ENCODE measurements around the gene PLPP1. TPM values are rescaled to one million over a fixed set of nuclear protein-coding genes. Genes with fewer than 3 reads are reported as not detected.

PLPP1 gene
- total and polyA plus RNA-seq, 2 donors (not counting 1 experiment from before 2014, with no cell fraction given), result 5.5 to 8.8 TPM

DNA sequence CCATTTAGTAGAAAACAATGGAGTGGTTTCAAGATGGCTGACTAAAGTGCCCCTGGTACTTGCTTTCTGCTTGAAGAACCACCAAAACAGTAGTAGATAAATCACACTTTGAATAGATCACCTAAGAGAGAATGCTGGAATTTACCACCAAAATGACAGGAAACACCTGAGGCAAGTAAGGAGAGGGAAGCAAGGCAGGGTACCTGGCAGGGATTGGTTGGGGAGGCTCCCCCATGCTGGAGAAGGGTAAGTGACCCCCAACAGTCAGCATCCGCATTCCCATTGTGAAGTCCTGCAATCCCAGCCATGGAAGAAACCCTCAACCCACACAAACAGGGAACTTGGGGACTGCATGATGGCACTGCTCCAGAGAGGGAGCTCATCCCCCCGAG is 105.5 kb downstream of the PLPP1 start:
- H3K4me1 ChIP-seq (ENCODE audit: control insufficient read depth in 2 of 2, insufficient read depth in 2 of 2, low read length in 2 of 2), result no peaks in the 10 kb centered on the region
- no peak overlapping the region for H3K4me2 ChIP-seq (replicated peaks; ENCODE audit: low read depth, low read length, poor library complexity, severe bottlenecking)
- Mint-ChIP-seq H3K9me3 (ENCODE audit: insufficient read depth) (peaks cover 8% of the 10 kb centered on the region), H3K4me3 (no peak overlapping the region), H3K27ac (no peak overlapping the region), H3K27me3 (no peaks in the 10 kb centered on the region), H3K4me1 (no peaks in the 10 kb centered on the region)
- ATAC-seq (ENCODE audit: low read depth) (no peak), DNase-seq (no peak)
- 83% methylated on average over 2 of the region's 2 CpGs for WGBS (ENCODE audit: insufficient coverage)
- H3K9ac ChIP-seq (ENCODE audit: low read length), result no peak overlapping the region
- peaks cover 0 to 30% (median 20%) of the 10 kb centered on the region in 3 donors for H3K9me3 ChIP-seq (ENCODE audit: control extremely low read depth in 1 of 3, control insufficient read depth in 2 of 3, insufficient read depth in 1 of 3, low read length in 2 of 3)
- H3K27me3 ChIP-seq (replicated peaks in 1 of 4; ENCODE audit: control extremely low read depth in 1 of 4, control insufficient read depth in 3 of 4, insufficient read depth in 4 of 4, low read length in 3 of 4), result no peaks in the 10 kb centered on the region
- intact Hi-C loops (cut with micrococcal nuclease), result no loop called here
- H4K20me1 ChIP-seq (ENCODE audit: control insufficient read depth, insufficient read depth, low read length, poor library complexity, severe bottlenecking), result no peaks in the 10 kb centered on the region
- H3K36me3 ChIP-seq (replicated peaks in 1 of 2; ENCODE audit: control extremely low read depth in 1 of 2, control insufficient read depth in 1 of 2, extremely low read depth in 1 of 2, insufficient read depth in 2 of 2, low read length in 1 of 2), result peaks cover 2 to 58% of the 10 kb centered on the region in 2 experiments
- POLR2A ChIA-PET, result no interaction called here
- no peak overlapping the region for H3K4me3 ChIP-seq (ENCODE audit: control extremely low read depth in 1 of 5, extremely low read depth in 1 of 5, insufficient read depth in 1 of 5, low read depth in 2 of 5, low read length in 4 of 5)
- CTCF ChIA-PET, result no interaction called here
- no peaks in the 10 kb centered on the region for H3K79me2 ChIP-seq (ENCODE audit: control insufficient read depth, insufficient read depth, low read length)
- TF ChIP-seq EZH2 (IDR thresholded peaks at IDR 0.05; ENCODE audit: borderline replicate concordance, insufficient read depth, low read depth, low read length, poor library complexity, severe bottlenecking), result no peak
- TF ChIP-seq, protein P1, sequence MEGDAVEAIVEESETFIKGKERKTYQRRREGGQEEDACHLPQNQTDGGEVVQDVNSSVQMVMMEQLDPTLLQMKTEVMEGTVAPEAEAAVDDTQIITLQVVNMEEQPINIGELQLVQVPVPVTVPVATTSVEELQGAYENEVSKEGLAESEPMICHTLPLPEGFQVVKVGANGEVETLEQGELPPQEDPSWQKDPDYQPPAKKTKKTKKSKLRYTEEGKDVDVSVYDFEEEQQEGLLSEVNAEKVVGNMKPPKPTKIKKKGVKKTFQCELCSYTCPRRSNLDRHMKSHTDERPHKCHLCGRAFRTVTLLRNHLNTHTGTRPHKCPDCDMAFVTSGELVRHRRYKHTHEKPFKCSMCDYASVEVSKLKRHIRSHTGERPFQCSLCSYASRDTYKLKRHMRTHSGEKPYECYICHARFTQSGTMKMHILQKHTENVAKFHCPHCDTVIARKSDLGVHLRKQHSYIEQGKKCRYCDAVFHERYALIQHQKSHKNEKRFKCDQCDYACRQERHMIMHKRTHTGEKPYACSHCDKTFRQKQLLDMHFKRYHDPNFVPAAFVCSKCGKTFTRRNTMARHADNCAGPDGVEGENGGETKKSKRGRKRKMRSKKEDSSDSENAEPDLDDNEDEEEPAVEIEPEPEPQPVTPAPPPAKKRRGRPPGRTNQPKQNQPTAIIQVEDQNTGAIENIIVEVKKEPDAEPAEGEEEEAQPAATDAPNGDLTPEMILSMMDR (IDR thresholded peaks at IDR 0.05), result no peak
- H2AFZ ChIP-seq (ENCODE audit: insufficient read depth, low read depth, low read length, poor library complexity, severe bottlenecking), result no peak overlapping the region
- H3K27ac ChIP-seq (ENCODE audit: low read length in 2 of 2), result no peak overlapping the region

DNA sequence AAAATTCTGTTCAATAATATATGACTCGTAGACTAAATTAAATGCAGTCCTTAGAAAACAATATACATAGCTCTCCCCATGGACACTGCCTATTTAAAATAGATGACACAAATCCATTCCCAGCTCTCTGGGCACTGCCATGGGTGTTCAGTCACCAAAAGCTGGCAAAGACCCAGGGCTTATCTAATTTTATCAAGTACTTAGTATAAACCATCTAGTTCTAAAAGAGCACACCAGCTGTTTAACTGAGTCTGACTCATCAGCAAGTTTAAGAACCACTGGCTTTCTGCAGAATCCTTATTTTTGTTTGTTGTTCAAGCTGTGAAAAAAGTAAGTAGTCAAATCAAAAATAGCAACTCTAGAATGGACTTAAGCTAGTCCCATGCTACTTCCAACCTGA is 107.6 kb downstream of the PLPP1 start:
- no CpG with 5 or more reads among the region's 1 CpG for WGBS (ENCODE audit: insufficient coverage)
- POLR2A ChIA-PET, result no interaction called here

More for the DNA sequence above, 107.6 kb downstream of the PLPP1 start:
- no peak for ATAC-seq (ENCODE audit: low read depth)
- CTCF ChIA-PET, result no interaction called here
- H3K4me3 ChIP-seq (ENCODE audit: control extremely low read depth in 1 of 5, extremely low read depth in 1 of 5, insufficient read depth in 1 of 5, low read depth in 2 of 5, low read length in 4 of 5), result no peak overlapping the region
- H3K27me3 ChIP-seq (replicated peaks in 1 of 4; ENCODE audit: control extremely low read depth in 1 of 4, control insufficient read depth in 3 of 4, insufficient read depth in 4 of 4, low read length in 3 of 4), result no peaks in the 10 kb centered on the region
- no peak overlapping the region for H3K4me2 ChIP-seq (replicated peaks; ENCODE audit: low read depth, low read length, poor library complexity, severe bottlenecking)
- H3K9me3 Mint-ChIP-seq (ENCODE audit: insufficient read depth), result peaks cover 2% of the 10 kb centered on the region
- H3K79me2 ChIP-seq (ENCODE audit: control insufficient read depth, insufficient read depth, low read length), result no peaks in the 10 kb centered on the region
- no peak overlapping the region for H3K4me3 Mint-ChIP-seq
- no peaks in the 10 kb centered on the region for H3K27me3 Mint-ChIP-seq
- intact Hi-C loops (cut with micrococcal nuclease), result no loop called here
- no peak overlapping the region for H2AFZ ChIP-seq (ENCODE audit: insufficient read depth, low read depth, low read length, poor library complexity, severe bottlenecking)
- H3K4me1 Mint-ChIP-seq, result no peaks in the 10 kb centered on the region
- TF ChIP-seq EZH2 (IDR thresholded peaks at IDR 0.05; ENCODE audit: borderline replicate concordance, insufficient read depth, low read depth, low read length, poor library complexity, severe bottlenecking), result no peak
- TF ChIP-seq, protein P1 (IDR thresholded peaks at IDR 0.05), result no peak
- H3K27ac Mint-ChIP-seq, result no peak overlapping the region
- no peak overlapping the region for H3K27ac ChIP-seq (ENCODE audit: low read length in 2 of 2)
- no peak for DNase-seq
- H4K20me1 ChIP-seq (ENCODE audit: control insufficient read depth, insufficient read depth, low read length, poor library complexity, severe bottlenecking), result no peaks in the 10 kb centered on the region
- H3K4me1 ChIP-seq (ENCODE audit: control insufficient read depth in 2 of 2, insufficient read depth in 2 of 2, low read length in 2 of 2), result no peaks in the 10 kb centered on the region
- peaks cover 3 to 76% of the 10 kb centered on the region in 2 experiments for H3K36me3 ChIP-seq (replicated peaks in 1 of 2; ENCODE audit: control extremely low read depth in 1 of 2, control insufficient read depth in 1 of 2, extremely low read depth in 1 of 2, insufficient read depth in 2 of 2, low read length in 1 of 2)
- H3K9me3 ChIP-seq (ENCODE audit: control extremely low read depth in 1 of 3, control insufficient read depth in 2 of 3, insufficient read depth in 1 of 3, low read length in 2 of 3), result peaks cover 0 to 16% (median 9%) of the 10 kb centered on the region in 3 donors
- no peak overlapping the region for H3K9ac ChIP-seq (ENCODE audit: low read length)
